HG03025 (cell line): ENCODE data around the gene FUT7.

Source experiments
- ATAC-seq: cut with Tn5 transposase; IDR thresholded peaks from one replicate; pipeline ENCODE4 v1.9.1; 2021; ENCODE audit warnings: mild to moderate bottlenecking, moderate library complexity; ENCODE audit not compliant: unreplicated experiment, low FRiP score

Gene FUT7

GRCh38 chr9:137020771-137021567 is 10.9 kb downstream of the FUT7 start:
- ATAC-seq, result no peak

- ATAC-seq, result no peak
Observed at GRCh38 chr9:137019891-137020683, 11.8 kb downstream of the FUT7 start.

GRCh38 chr9:137018761-137019559 is 12.9 kb downstream of the FUT7 start:
- ATAC-seq, result no peak

- ATAC-seq, result no peak
Observed at GRCh38 chr9:137017791-137018497, 13.9 kb downstream of the FUT7 start.

- no peak for ATAC-seq
Observed at GRCh38 chr9:137017071-137017470, 14.8 kb downstream of the FUT7 start.

- no peak for ATAC-seq
Observed at GRCh38 chr9:137016436-137016835, 15.5 kb downstream of the FUT7 start.

GRCh38 chr9:137015976-137016375 is 15.9 kb downstream of the FUT7 start:
- ATAC-seq, result no peak

GRCh38 chr9:137015540-137015930 is 16.4 kb downstream of the FUT7 start:
- ATAC-seq, result no peak

- no peak for ATAC-seq
Observed at GRCh38 chr9:137014776-137015539, 16.9 kb downstream of the FUT7 start.

GRCh38 chr9:137014166-137014565 is 17.7 kb downstream of the FUT7 start:
- ATAC-seq, result no peak

GRCh38 chr9:137013571-137013940 is 18.3 kb downstream of the FUT7 start:
- no peak for ATAC-seq

GRCh38 chr9:137012694-137013570 is 19.0 kb downstream of the FUT7 start:
- ATAC-seq, result no peak

GRCh38 chr9:137011907-137012675 is 19.8 kb downstream of the FUT7 start:
- ATAC-seq, result no peak

- ATAC-seq, result no peak
Observed at GRCh38 chr9:137011156-137011555, 20.7 kb downstream of the FUT7 start.

- no peak for ATAC-seq
Observed at GRCh38 chr9:137009938-137010732, 21.8 kb downstream of the FUT7 start.

- ATAC-seq, result no peak
Observed at GRCh38 chr9:137009217-137009616, 22.7 kb downstream of the FUT7 start.

- ATAC-seq, result no peak
Observed at GRCh38 chr9:137008312-137008711, 23.6 kb downstream of the FUT7 start.
